Measurements from ENCODE around the gene CRYBA2.

The CRYBA2 gene

GRCh38 chr2:218944759-218945404 is 48.3 kb downstream of the CRYBA2 start:
- Histone ChIP-seq H3K27ac (ENCODE audit: low read depth, low read length) (no peak overlapping the region), H3K36me3 (ENCODE audit: low read length) (no peaks in the 10 kb centered on the region), H2AFZ (ENCODE audit: low read depth, low read length, severe bottlenecking) (no peak overlapping the region), H3K9ac (ENCODE audit: low read length) (no peak overlapping the region), H4K20me1 (ENCODE audit: low read depth, low read length) (no peaks in the 10 kb centered on the region), H3F3A (ENCODE audit: insufficient read depth) (no peaks in the 10 kb centered on the region), H3K4me2 (ENCODE audit: low read depth, low read length, poor library complexity, severe bottlenecking) (no peak overlapping the region), H3K27me3 (ENCODE audit: low read length) (0 out of 2 replicates have a peak, but pooled peaks cover 5% of the 10 kb centered on the region), H3K4me3 (ENCODE audit: insufficient read depth, low read length, poor library complexity, severe bottlenecking) (no peak overlapping the region), H3K79me2 (ENCODE audit: insufficient read depth, low read length) (no peaks in the 10 kb centered on the region), H3K9me3 (ENCODE audit: insufficient read depth, low read length) (no peaks in the 10 kb centered on the region), H3K9me2 (replicated peaks; ENCODE audit: insufficient read depth, low read length) (0 out of 2 replicates have a peak, but pooled peaks cover 3% of the 10 kb centered on the region)
- TF ChIP-seq CTCF (IDR thresholded peaks at IDR 0.05; ENCODE audit: insufficient read depth, low read length, poor library complexity, severe bottlenecking) = no peak
- no peak for TF ChIP-seq EZH2phosphoT487 (conservative IDR thresholded peaks at IDR 0.05; ENCODE audit: low read length)
